ENCODE results near the gene PTPN7.

PTPN7 gene

DNA sequence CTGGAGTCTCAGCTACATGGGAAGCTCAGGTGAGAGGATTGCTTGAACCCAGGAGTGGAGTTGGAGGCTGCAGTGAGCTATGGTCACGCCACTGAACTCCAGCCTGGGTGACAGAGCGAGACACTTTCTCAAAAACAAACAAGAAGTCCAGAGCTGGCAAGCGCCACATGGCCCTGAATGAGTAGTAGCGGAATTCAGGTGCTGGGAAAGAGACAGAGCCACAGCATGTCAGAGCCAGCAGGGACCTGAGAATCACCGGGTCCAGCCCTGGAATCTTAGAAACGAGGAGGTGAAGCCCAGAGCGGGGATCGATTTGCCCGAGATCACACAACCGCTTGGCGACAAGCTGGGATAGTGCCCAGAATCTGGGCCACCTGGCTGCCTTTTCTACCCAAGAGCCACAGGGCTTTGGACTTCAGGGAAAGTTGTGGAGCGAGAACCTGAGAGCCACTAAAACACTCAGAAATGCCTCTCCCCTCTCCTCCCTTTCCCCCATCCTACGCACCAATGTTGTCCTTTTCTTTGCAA, 25.7 kb downstream of the PTPN7 start:
- TF ChIP-seq, protein P1, sequence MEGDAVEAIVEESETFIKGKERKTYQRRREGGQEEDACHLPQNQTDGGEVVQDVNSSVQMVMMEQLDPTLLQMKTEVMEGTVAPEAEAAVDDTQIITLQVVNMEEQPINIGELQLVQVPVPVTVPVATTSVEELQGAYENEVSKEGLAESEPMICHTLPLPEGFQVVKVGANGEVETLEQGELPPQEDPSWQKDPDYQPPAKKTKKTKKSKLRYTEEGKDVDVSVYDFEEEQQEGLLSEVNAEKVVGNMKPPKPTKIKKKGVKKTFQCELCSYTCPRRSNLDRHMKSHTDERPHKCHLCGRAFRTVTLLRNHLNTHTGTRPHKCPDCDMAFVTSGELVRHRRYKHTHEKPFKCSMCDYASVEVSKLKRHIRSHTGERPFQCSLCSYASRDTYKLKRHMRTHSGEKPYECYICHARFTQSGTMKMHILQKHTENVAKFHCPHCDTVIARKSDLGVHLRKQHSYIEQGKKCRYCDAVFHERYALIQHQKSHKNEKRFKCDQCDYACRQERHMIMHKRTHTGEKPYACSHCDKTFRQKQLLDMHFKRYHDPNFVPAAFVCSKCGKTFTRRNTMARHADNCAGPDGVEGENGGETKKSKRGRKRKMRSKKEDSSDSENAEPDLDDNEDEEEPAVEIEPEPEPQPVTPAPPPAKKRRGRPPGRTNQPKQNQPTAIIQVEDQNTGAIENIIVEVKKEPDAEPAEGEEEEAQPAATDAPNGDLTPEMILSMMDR (IDR thresholded peaks at IDR 0.05; ENCODE audit: extremely low read depth, missing control alignments): no peak
- DNase-seq (ENCODE audit: low spot score): no peak

DNA sequence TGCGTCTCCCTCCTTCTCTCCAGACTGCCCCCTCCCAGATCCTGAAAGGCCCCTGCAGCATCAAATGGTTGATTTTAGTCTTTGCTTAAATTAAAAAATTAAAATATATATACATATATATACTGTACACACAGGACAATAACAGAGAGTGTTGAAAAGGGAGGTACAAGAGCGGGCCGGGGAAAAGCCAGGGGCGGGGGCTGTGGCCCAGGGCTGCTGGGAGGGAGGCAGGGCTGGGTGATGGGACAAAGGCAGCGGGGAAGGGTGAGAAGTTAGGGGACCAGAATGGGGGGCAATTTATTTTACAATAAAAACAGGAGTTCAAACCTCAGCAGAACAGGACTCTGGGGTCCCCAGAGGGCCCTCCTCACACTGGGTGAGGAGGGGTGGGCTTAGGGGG, 26.4 kb downstream of the PTPN7 start:
- DNase-seq (ENCODE audit: low spot score): no peak
- TF ChIP-seq, protein P1 (IDR thresholded peaks at IDR 0.05; ENCODE audit: extremely low read depth, missing control alignments): no peak

- no peak for DNase-seq (ENCODE audit: low spot score)
- TF ChIP-seq, protein P1 (IDR thresholded peaks at IDR 0.05; ENCODE audit: extremely low read depth, missing control alignments): no peak
Observed at GRCh38 chr1:202133496-202133895, 26.9 kb downstream of the PTPN7 start.

DNA sequence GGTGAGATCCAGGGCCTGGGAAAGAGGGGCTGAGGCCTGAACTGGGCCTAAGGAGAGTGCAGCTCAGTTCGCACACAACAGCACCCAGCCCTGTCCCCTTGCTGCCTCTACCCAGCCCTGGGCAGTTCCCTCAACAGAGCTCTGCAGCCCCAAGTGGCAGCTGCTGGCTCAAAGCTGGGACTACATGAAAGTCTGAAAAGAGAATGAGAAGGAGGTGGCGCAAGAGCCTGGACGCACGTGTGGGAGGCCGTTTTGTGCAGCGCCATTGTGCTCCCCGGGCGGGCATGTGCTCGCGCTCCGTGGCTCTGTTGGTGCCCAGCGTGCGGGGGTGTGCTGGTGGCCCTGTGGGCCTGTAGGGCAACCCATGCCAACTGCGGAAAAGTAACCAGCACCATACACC, 27.4 kb downstream of the PTPN7 start:
- TF ChIP-seq, protein P1 (IDR thresholded peaks at IDR 0.05; ENCODE audit: extremely low read depth, missing control alignments): no peak
- no peak for DNase-seq (ENCODE audit: low spot score)

- DNase-seq (ENCODE audit: low spot score): no peak
- TF ChIP-seq, protein P1 (IDR thresholded peaks at IDR 0.05; ENCODE audit: extremely low read depth, missing control alignments): no peak
Observed at GRCh38 chr1:202131956-202132821, 28.2 kb downstream of the PTPN7 start.

- no peak for DNase-seq (ENCODE audit: low spot score)
- TF ChIP-seq, protein P1 (IDR thresholded peaks at IDR 0.05; ENCODE audit: extremely low read depth, missing control alignments): no peak
Observed at GRCh38 chr1:202130816-202131522, 29.4 kb downstream of the PTPN7 start.

- TF ChIP-seq, protein P1 (IDR thresholded peaks at IDR 0.05; ENCODE audit: extremely low read depth, missing control alignments): no peak
Observed at GRCh38 chr1:202130297-202130721, 30.1 kb downstream of the PTPN7 start.

More at GRCh38 chr1:202130297-202130721, 30.1 kb downstream of the PTPN7 start:
- DNase-seq (ENCODE audit: low spot score): no peak

Data from GM20000 (cell line).